Stimulated activated CD4-positive, alpha-beta T cell treated with anti-CD3 and anti-CD28 coated beads, Interleukin-15, amount 100 ng/mL, for 48 hours (primary cell): ENCODE data around the gene CHRNA4.

Experiments
- DNase-seq, 2 donors: peaks; one replicate each; pipeline ENCODE4 v3.0.0-alpha.2; 2020; ENCODE audit warnings: low read depth in 2 of 2

CHRNA4 gene

GRCh38 chr20:63360850-63361518, at the start of gene CHRNA4:
TSS of gene CHRNA4 (minus strand) at chr20:63361349. CDS start at chr20:63361165, 184 bp downstream.
- DNase-seq, result no peak

GRCh38 chr20:63409834-63410435, 48.8 kb upstream of the CHRNA4 start:
- no peak for DNase-seq

- no peak for DNase-seq
Measured at GRCh38 chr20:63409066-63409833, 48.1 kb upstream of the CHRNA4 start.

GRCh38 chr20:63408684-63409046, 47.5 kb upstream of the CHRNA4 start:
- no peak for DNase-seq

- DNase-seq, result no peak
Measured at GRCh38 chr20:63407928-63408683, 47.0 kb upstream of the CHRNA4 start.

GRCh38 chr20:63406617-63407245, 45.6 kb upstream of the CHRNA4 start:
- DNase-seq, result no peak

- no peak for DNase-seq
Measured at GRCh38 chr20:63406011-63406410, 44.9 kb upstream of the CHRNA4 start.

GRCh38 chr20:63405102-63405730, 44.1 kb upstream of the CHRNA4 start:
- DNase-seq, result no peak

- no peak for DNase-seq
Measured at GRCh38 chr20:63404129-63405085, 43.3 kb upstream of the CHRNA4 start.

GRCh38 chr20:63403403-63404105, 42.4 kb upstream of the CHRNA4 start:
- DNase-seq, result no peak

- DNase-seq, result no peak
Measured at GRCh38 chr20:63402860-63403220, 41.7 kb upstream of the CHRNA4 start.

GRCh38 chr20:63402181-63402859, 41.2 kb upstream of the CHRNA4 start:
- no peak for DNase-seq

GRCh38 chr20:63401384-63402110, 40.4 kb upstream of the CHRNA4 start:
- DNase-seq, result no peak

GRCh38 chr20:63400486-63401210, 39.5 kb upstream of the CHRNA4 start:
- no peak for DNase-seq

- DNase-seq, result no peak
Measured at GRCh38 chr20:63399596-63400375, 38.6 kb upstream of the CHRNA4 start.

GRCh38 chr20:63398744-63399514, 37.8 kb upstream of the CHRNA4 start:
- DNase-seq, result no peak
